GM12878 (cell line): Measurements from ENCODE around the gene TYW1B. TPM values are rescaled to one million over a fixed set of nuclear protein-coding genes. Genes with fewer than 3 reads are reported as not detected.
"Not testable (repeated sequence)": the region's sequence is repeated elsewhere in the genome, so short reads cannot be mapped to it uniquely, and the experiment has no call there.

ENCODE experiments used
- ATAC-seq: fragments of 200-7000 bp; cut with Tn5 transposase; 3 replicates; pipeline ENCODE4 v1.9.1; 2020; ENCODE audit warnings: mild to moderate bottlenecking, moderate library complexity
- BruUV-seq: library from RNA; stranded (reverse); fragments of 400-500 nt; replicated peaks from 2 replicates; lab custom pipeline; 2021; lab: Mats Ljungman, UMichigan
- CTCF ChIA-PET: fragments of 300-600 bp; sonication (Branson Sonifier 250); formaldehyde crosslinking; extraction: SDS; loops from one replicate; lab custom pipeline; 2021; ENCODE audit warnings: inconsistent platforms; lab: Yijun Ruan, JAX
- POLR2A ChIA-PET: fragments of 350-600 bp; formaldehyde crosslinking; extraction: SDS; loops from one replicate; lab custom pipeline; 2021; ENCODE audit warnings: inconsistent platforms; lab: Charles Lee
- RAD21 ChIA-PET: fragments of 300-600 bp; sonication (Branson Sonifier 250); formaldehyde crosslinking; loops from one replicate; lab custom pipeline; 2023; ENCODE audit warnings: antibody characterized with exemption; ENCODE audit not compliant: unreplicated experiment; lab: Charles Lee
- SMC1A ChIA-PET: fragments of 300-600 bp; sonication (Branson Sonifier 250); formaldehyde crosslinking; loops from one replicate; lab custom pipeline; 2023; ENCODE audit not compliant: unreplicated experiment, uncharacterized antibody; lab: Charles Lee
- DNase-seq: peaks from one replicate; pipeline ENCODE4 v3.0.0-alpha.2; 2011; ENCODE audit warnings: low read depth, low spot score
- FAIRE-seq: peaks from 3 replicates; lab custom pipeline; 2011; peaks lifted over from hg19 to GRCh38; lab: Jason Lieb, UNC
- H2AFZ ChIP-seq: 2 replicates; pipeline ENCODE4 v1.6.0; 2011; ENCODE audit warnings: low read depth, low read length, control low read depth; ENCODE audit not compliant: control insufficient read depth
- H3K27ac ChIP-seq: 2 replicates; pipeline ENCODE4 v1.5.1; 2011; ENCODE audit warnings: control low read depth; ENCODE audit not compliant: control insufficient read depth, insufficient read depth
- H3K27me3 ChIP-seq, 2 experiments: replicated peaks in 1 of 2; 2 replicates each; pipeline versions ENCODE4 v1.6.0 to v1.6.1; 2011; ENCODE audit warnings: low read length in 1 of 2; ENCODE audit not compliant: control insufficient read depth in 2 of 2, insufficient read depth in 2 of 2
- H3K36me3 ChIP-seq, 2 experiments: 2 replicates each; pipeline ENCODE4 v1.5.1; 2011; ENCODE audit warnings: low read length in 1 of 2; ENCODE audit not compliant: control insufficient read depth in 2 of 2, insufficient read depth in 2 of 2
- H3K4me1 ChIP-seq: 2 replicates; pipeline ENCODE4 v1.6.1; 2011; ENCODE audit warnings: mild to moderate bottlenecking, low read length, moderate library complexity, mixed read lengths; ENCODE audit not compliant: control insufficient read depth, insufficient read depth
- H3K4me2 ChIP-seq: 2 replicates; pipeline ENCODE4 v1.6.0; 2011; ENCODE audit warnings: control low read depth; ENCODE audit not compliant: control insufficient read depth, insufficient read depth
- H3K4me3 ChIP-seq: fragments of 200-600 bp; sonication (generic); 2 replicates; pipeline ENCODE4 v1.5.1; 2016
- H3K79me2 ChIP-seq: 2 replicates; pipeline ENCODE4 v1.6.0; 2011; ENCODE audit warnings: low read length; ENCODE audit not compliant: control insufficient read depth, insufficient read depth
- H3K9ac ChIP-seq: 2 replicates; pipeline ENCODE4 v1.8.0; 2011; ENCODE audit warnings: low read length, control low read depth, mixed read lengths; ENCODE audit not compliant: control insufficient read depth, insufficient read depth
- H3K9me3 ChIP-seq: replicated peaks from 3 replicates; pipeline ENCODE4 v1.5.1; 2011; ENCODE audit warnings: mild to moderate bottlenecking, low read length; ENCODE audit not compliant: control insufficient read depth, insufficient read depth
- H4K20me1 ChIP-seq: 2 replicates; pipeline ENCODE4 v1.6.0; 2011; ENCODE audit not compliant: control insufficient read depth, insufficient read depth
- WGBS: methylation state at CpG from one replicate; pipeline ENCODE4 v1.1.6; 2016; ENCODE audit warnings: low lambda C conversion rate; ENCODE audit not compliant: insufficient replicate concordance, insufficient coverage; ENCODE audit errors: missing lambda C conversion rate; 5-methylcytosine and 5-hydroxymethylcytosine counted together
- in situ Hi-C: fragments of 300-500 bp; cut with MboI; formaldehyde crosslinking; loops from 9 replicates; pipeline ENCODE4 v1.14.3; 2018; ENCODE audit warnings: mixed read lengths
- intact Hi-C: fragments of 100-400 bp; cut with micrococcal nuclease; formaldehyde crosslinking; loops from one replicate; pipeline ENCODE4 v1.14.2; 2022; ENCODE audit not compliant: unreplicated experiment
- polyA plus RNA-seq, 11 experiments: library from polyadenylated mRNA; depleted of rRNA in 4 of 11; unstranded in 6 of 11; stranded (reverse) in 5 of 11; fragments of >200 nt; fragmentation: Nextera tagmentation in 4 of 11; fragmentation: Illumina TruSeq in 1 of 11; extraction: Ambion mirVana in 4 of 11; extraction: Trizol in 1 of 11; gene quantifications; 1 replicate in 1 of 11; 2 replicates in 10 of 11; pipeline versions ENCODE4 v1.2.1 to v1.2.3, GENCODE V29; 2011 to 2016; ENCODE audit warnings: inconsistent platforms in 2 of 11, missing spikeins in 2 of 11, low read depth in 1 of 11
- total RNA-seq, 4 experiments: library from RNA; depleted of rRNA in 3 of 4; stranded (reverse); fragments of >200 nt in 3 of 4; fragmentation: Illumina TruSeq in 1 of 4; extraction: Trizol in 1 of 4; gene quantifications; 2 replicates each; pipeline versions ENCODE4 v1.2.1 to v1.2.3, GENCODE V29; 2013 to 2021

The TYW1B gene
- total and polyA plus RNA-seq, 10 of the 15 experiments (the other 5 are each of a cell fraction or from before 2014, with no cell fraction given) = 3.5 to 6.6 (median 5.3) TPM

- RAD21 ChIA-PET, H3K27me3 ChIP-seq, H3K79me2 ChIP-seq, ATAC-seq, H3K4me2 ChIP-seq, H3K9me3 ChIP-seq, H3K4me1 ChIP-seq, SMC1A ChIA-PET, H2AFZ ChIP-seq, H3K4me3 ChIP-seq, H3K36me3 ChIP-seq, DNase-seq, H3K9ac ChIP-seq, BruUV-seq, H4K20me1 ChIP-seq, intact Hi-C loops, in situ Hi-C loops, H3K27ac ChIP-seq, CTCF ChIA-PET: not testable (repeated sequence)
- 98% methylated on average over 7 of the region's 7 CpGs for WGBS
- peak; percentile 64 for FAIRE-seq
- POLR2A ChIA-PET = interaction anchor here (0.7 kb wide), 1 partner anchor 48 kb away, joined by 4 read pairs; no protein-coding TSS in a partner anchor
Observed at GRCh38 chr7:72810437-72810836, 17.6 kb downstream of the TYW1B start.

GRCh38 chr7:72808511-72808910 is 19.5 kb downstream of the TYW1B start:
- H3K79me2 ChIP-seq, DNase-seq, intact Hi-C loops, H3K36me3 ChIP-seq, H4K20me1 ChIP-seq, CTCF ChIA-PET, H3K27ac ChIP-seq, FAIRE-seq, H3K4me1 ChIP-seq, H2AFZ ChIP-seq, POLR2A ChIA-PET, H3K4me2 ChIP-seq, H3K27me3 ChIP-seq, in situ Hi-C loops, H3K4me3 ChIP-seq, BruUV-seq, ATAC-seq, RAD21 ChIA-PET, SMC1A ChIA-PET, H3K9me3 ChIP-seq, H3K9ac ChIP-seq: not testable (repeated sequence)
- WGBS = 90% methylated on average over 12 of the region's 13 CpGs

- SMC1A ChIA-PET = interaction anchor here (0.6 kb wide), 1 partner anchor 107 kb away, joined by 3 read pairs; no protein-coding TSS in a partner anchor
- H4K20me1 ChIP-seq, ATAC-seq, H3K27ac ChIP-seq, H2AFZ ChIP-seq, H3K79me2 ChIP-seq, H3K4me3 ChIP-seq, DNase-seq, CTCF ChIA-PET, H3K27me3 ChIP-seq, POLR2A ChIA-PET, H3K9me3 ChIP-seq, RAD21 ChIA-PET, H3K36me3 ChIP-seq, intact Hi-C loops, H3K4me1 ChIP-seq, FAIRE-seq, H3K4me2 ChIP-seq, in situ Hi-C loops, H3K9ac ChIP-seq, BruUV-seq: not testable (repeated sequence)
- WGBS = 88% methylated on average over 6 of the region's 6 CpGs
Observed at GRCh38 chr7:72806851-72807250, 21.1 kb downstream of the TYW1B start.
